Aorta (tissue), 5 donors: ENCODE results near the gene PCDHB8. TPM values are rescaled to one million over a fixed set of nuclear protein-coding genes. Genes with fewer than 3 reads are reported as not detected.
"Not testable (repeated sequence)": the region's sequence is repeated elsewhere in the genome, so short reads cannot be mapped to it uniquely, and the experiment has no call there.

ENCODE experiments used
- ATAC-seq: fragments of 200-7000 bp; cut with Tn5 transposase; one replicate; pipeline ENCODE4 v1.9.1; 2022; ENCODE audit warnings: moderate library complexity; ENCODE audit not compliant: low FRiP score
- DNase-seq, 2 donors: peaks; one replicate each; pipeline ENCODE4 v3.0.0-alpha.2; 2020
- H3K27ac ChIP-seq, 2 donors: one replicate each; pipeline ENCODE4 v1.5.1; 2013; ENCODE audit warnings: low read length in 2 of 2, mild to moderate bottlenecking in 2 of 2, moderate library complexity in 2 of 2, control low read depth in 1 of 2, inconsistent platforms in 1 of 2, low read depth in 1 of 2
- H3K27me3 ChIP-seq, 2 donors: one replicate each; pipeline ENCODE4 v1.6.1; 2013; ENCODE audit warnings: control low read depth in 1 of 2, low read length in 1 of 2, mild to moderate bottlenecking in 1 of 2, moderate library complexity in 1 of 2; ENCODE audit not compliant: insufficient read depth in 2 of 2, control insufficient read depth in 1 of 2
- H3K36me3 ChIP-seq, 2 donors: one replicate each; pipeline ENCODE4 v1.6.1; 2013; ENCODE audit warnings: control low read depth in 1 of 2, low read length in 1 of 2, mild to moderate bottlenecking in 1 of 2; ENCODE audit not compliant: insufficient read depth in 2 of 2, control insufficient read depth in 1 of 2
- H3K4me1 ChIP-seq, 2 donors: one replicate each; pipeline ENCODE4 v1.6.1; 2013; ENCODE audit warnings: low read length in 2 of 2, control low read depth in 1 of 2, mild to moderate bottlenecking in 1 of 2, moderate library complexity in 1 of 2; ENCODE audit not compliant: insufficient read depth in 2 of 2, control insufficient read depth in 1 of 2
- H3K4me3 ChIP-seq, 2 donors: one replicate each; pipeline ENCODE4 v1.5.1; 2013; ENCODE audit warnings: low read length in 2 of 2, control low read depth in 1 of 2, mild to moderate bottlenecking in 1 of 2
- H3K9me3 ChIP-seq: one replicate; pipeline ENCODE4 v1.6.1; 2013; ENCODE audit warnings: mild to moderate bottlenecking, low read length; ENCODE audit not compliant: control insufficient read depth
- WGBS, 2 donors: extraction: QIAGEN DNeasy Blood & Tissue Kit; methylation state at CpG; one replicate each; pipeline ENCODE4 v1.1.7; 2013; 5-methylcytosine and 5-hydroxymethylcytosine counted together
- intact Hi-C, 2 donors: fragments of 100-400 bp; cut with DNase I; formaldehyde crosslinking; loops; one replicate each; pipeline versions ENCODE4 v1.14.2 to v1.15.0; 2022
- polyA plus RNA-seq, 2 donors: library from polyadenylated mRNA; stranded (reverse); fragments of 200-250 nt; gene quantifications; one replicate each; pipeline ENCODE4 v1.2.3, GENCODE V29; 2013
- total RNA-seq, 2 donors: library from RNA; stranded (reverse); fragmentation: NEBNext Ultra II Directional; extraction: Animal tissue kit (Norgen Biotek cat#: 25700); gene quantifications; one replicate each; pipeline ENCODE4 v1.2.1, GENCODE V29; 2021
- donor health status: healthy with polysubstance abuse.
- donor health status: Bipolar disorder and iron deficiency.
- donor health status: DM: no; HTN: no; CAD: no.
- donor health status: DM: no; HTN: no; CAD: no.
- donor health status: DM: yes; HTN: yes; CAD: no.

PCDHB8 gene
- total and polyA plus RNA-seq, 4 donors = 0.77 to 4.3 (median 4.1) TPM; not detected in 1

DNA sequence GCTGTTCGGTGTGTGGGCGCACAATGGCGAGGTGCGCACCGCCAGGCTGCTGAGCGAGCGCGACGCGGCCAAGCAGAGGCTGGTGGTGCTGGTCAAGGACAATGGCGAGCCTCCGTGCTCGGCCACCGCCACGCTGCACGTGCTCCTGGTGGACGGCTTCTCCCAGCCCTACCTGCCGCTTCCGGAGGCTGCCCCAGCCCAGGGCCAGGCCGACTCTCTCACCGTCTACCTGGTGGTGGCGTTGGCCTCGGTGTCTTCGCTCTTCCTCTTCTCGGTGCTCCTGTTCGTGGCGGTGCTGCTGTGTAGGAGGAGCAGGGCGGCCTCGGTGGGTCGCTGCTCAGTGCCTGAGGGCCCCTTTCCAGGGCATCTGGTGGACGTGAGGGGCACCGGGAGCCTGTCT is 2.3 kb downstream of the PCDHB8 start:
- H3K4me1 ChIP-seq, H3K36me3 ChIP-seq, H3K4me3 ChIP-seq, H3K27ac ChIP-seq, H3K27me3 ChIP-seq, ATAC-seq, DNase-seq: not testable (repeated sequence)
- peaks cover 21% of the 10 kb centered on the region for H3K9me3 ChIP-seq
- intact Hi-C loops = loop anchor here in 1 of 2 donors (10.0 kb wide), 1 partner anchor 385 kb away; no protein-coding TSS in a partner anchor
- WGBS, 2 donors = 16 to 32% methylated on average over 22 to 32 of the region's 32 CpGs

- Histone ChIP-seq H3K4me1 (no peaks in the 10 kb centered on the region), H3K27ac (no peak overlapping the region), H3K27me3 (no peaks in the 10 kb centered on the region), H3K9me3 (peaks cover 21% of the 10 kb centered on the region), H3K4me3 (no peak overlapping the region), H3K36me3 (no peaks in the 10 kb centered on the region)
- intact Hi-C loops = no loop called here
- DNase-seq (no peak), ATAC-seq (no peak)
- 35 to 52% methylated on average over 1 of the region's 1 CpG for WGBS, 2 donors
Measured at GRCh38 chr5:141180313-141180712, 2.7 kb downstream of the PCDHB8 start.

GRCh38 chr5:141182248-141182647 is 4.7 kb downstream of the PCDHB8 start, which contains the start of gene PCDHB16:
PCDHB16 (plus strand) TSS chr5:141182387; CDS start chr5:141182560, 173 bp downstream.
- Histone ChIP-seq H3K27ac (no peak within 1 kb of the TSS), H3K4me3 (peak within 1 kb of the TSS in 1 of 2 donors; percentile 6), H3K9me3 (peaks cover 26% of the 10 kb centered on the region), H3K4me1 (no peaks in the 10 kb centered on the region), H3K36me3 (no peaks in the 10 kb centered on the region), H3K27me3 (no peaks in the 10 kb centered on the region)
- intact Hi-C loops = no loop called here
- ATAC-seq = no peak
- WGBS, 2 donors = 4 to 10% methylated on average over 13 of the region's 13 CpGs
- DNase-seq = no peak

GRCh38 chr5:141184117-141184855 is 6.7 kb downstream of the PCDHB8 start:
- H3K4me3 ChIP-seq, H3K27me3 ChIP-seq, H3K4me1 ChIP-seq, H3K36me3 ChIP-seq, DNase-seq, H3K27ac ChIP-seq, intact Hi-C loops, ATAC-seq: not testable (repeated sequence)
- peaks cover 25% of the 10 kb centered on the region for H3K9me3 ChIP-seq
- WGBS, 2 donors = 28 to 31% methylated on average over 21 to 60 of the region's 69 CpGs

DNA sequence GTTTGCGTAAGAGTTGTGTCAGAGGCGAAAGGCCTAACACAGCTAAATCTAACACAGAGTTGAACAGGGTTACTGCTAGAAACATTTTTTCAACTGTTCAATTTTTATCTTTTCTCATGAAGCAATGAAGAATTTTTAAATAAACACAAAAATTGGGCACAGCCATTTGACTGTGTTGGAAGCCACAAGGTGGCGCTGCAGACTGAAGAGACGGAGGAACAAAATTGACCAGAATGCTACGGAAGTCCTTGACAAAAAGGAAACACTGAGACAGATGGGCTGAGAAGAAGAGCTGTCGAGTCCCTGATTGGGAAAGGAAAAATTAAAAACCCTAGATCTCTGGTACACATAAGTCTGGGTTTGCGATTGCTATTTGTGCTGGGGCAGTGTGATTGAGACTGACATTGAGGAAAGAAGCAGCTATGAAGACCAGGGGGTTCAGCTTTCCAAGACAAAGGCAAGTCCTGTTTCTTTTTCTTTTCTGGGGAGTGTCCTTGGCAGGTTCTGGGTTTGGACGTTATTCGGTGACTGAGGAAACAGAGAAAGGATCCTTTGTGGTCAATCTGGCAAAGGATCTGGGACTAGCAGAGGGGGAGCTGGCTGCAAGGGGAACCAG is 9.4 kb downstream of the PCDHB8 start, which contains the start of gene PCDHB9:
PCDHB9 (plus strand) TSS at position 265 of the 616 bp plus-strand sequence; CDS start at position 423, 158 bp downstream.
- no peaks in the 10 kb centered on the region for H3K27me3 ChIP-seq
- DNase-seq = no peak
- H3K9me3 ChIP-seq = peaks cover 21% of the 10 kb centered on the region
- ATAC-seq = no peak
- whole genome bisulfite sequencing, 2 donors = 15 to 19% methylated on average over 9 of the region's 9 CpGs
- no peak within 1 kb of the TSS for H3K27ac ChIP-seq
- intact Hi-C loops = no loop called here
- H3K4me1 ChIP-seq = no peaks in the 10 kb centered on the region
- no peaks in the 10 kb centered on the region for H3K36me3 ChIP-seq
- no peak within 1 kb of the TSS for H3K4me3 ChIP-seq

- H3K36me3 ChIP-seq, intact Hi-C loops, DNase-seq, ATAC-seq, H3K27ac ChIP-seq, H3K27me3 ChIP-seq, H3K4me1 ChIP-seq, H3K4me3 ChIP-seq: not testable (repeated sequence)
- H3K9me3 ChIP-seq = peaks cover 19% of the 10 kb centered on the region
- WGBS, 2 donors = 22 to 32% methylated on average over 16 to 34 of the region's 37 CpGs
Measured at GRCh38 chr5:141188682-141189081, 11.1 kb downstream of the PCDHB8 start.

GRCh38 chr5:141189131-141189530 is 11.5 kb downstream of the PCDHB8 start:
- H3K36me3 ChIP-seq, intact Hi-C loops, DNase-seq, H3K27me3 ChIP-seq, H3K4me1 ChIP-seq, ATAC-seq, H3K27ac ChIP-seq, H3K4me3 ChIP-seq: not testable (repeated sequence)
- peaks cover 18% of the 10 kb centered on the region for H3K9me3 ChIP-seq
- WGBS, 2 donors = 14 to 29% methylated on average over 10 to 34 of the region's 35 CpGs

- Histone ChIP-seq H3K27ac (no peak within 1 kb of the TSS), H3K27me3 (no peaks in the 10 kb centered on the region), H3K4me1 (no peaks in the 10 kb centered on the region), H3K4me3 (no peak within 1 kb of the TSS), H3K36me3 (no peaks in the 10 kb centered on the region), H3K9me3 (peaks cover 12% of the 10 kb centered on the region)
- WGBS, 2 donors = 6 to 7% methylated on average over 10 of the region's 10 CpGs
- DNase-seq (no peak), ATAC-seq (no peak)
- intact Hi-C loops = no loop called here
Measured at GRCh38 chr5:141192110-141192725, 14.6 kb downstream of the PCDHB8 start, which contains the start of gene PCDHB10. PCDHB10 (plus strand) TSS chr5:141192353; CDS start chr5:141192553, 200 bp downstream.
